GM21360 (cell line): ENCODE data around the gene XRN1.
A peak's percentile ranks its signal among the peaks of the same experiment; 100 is the strongest.
"Not testable (repeated sequence)": the region's sequence is repeated elsewhere in the genome, so short reads cannot be mapped to it uniquely, and the experiment has no call there.

Experiments
- ATAC-seq: cut with Tn5 transposase; IDR thresholded peaks from one replicate; pipeline ENCODE4 v1.9.1; 2021; ENCODE audit warnings: mild to moderate bottlenecking, moderate library complexity; ENCODE audit not compliant: unreplicated experiment

XRN1 gene

DNA sequence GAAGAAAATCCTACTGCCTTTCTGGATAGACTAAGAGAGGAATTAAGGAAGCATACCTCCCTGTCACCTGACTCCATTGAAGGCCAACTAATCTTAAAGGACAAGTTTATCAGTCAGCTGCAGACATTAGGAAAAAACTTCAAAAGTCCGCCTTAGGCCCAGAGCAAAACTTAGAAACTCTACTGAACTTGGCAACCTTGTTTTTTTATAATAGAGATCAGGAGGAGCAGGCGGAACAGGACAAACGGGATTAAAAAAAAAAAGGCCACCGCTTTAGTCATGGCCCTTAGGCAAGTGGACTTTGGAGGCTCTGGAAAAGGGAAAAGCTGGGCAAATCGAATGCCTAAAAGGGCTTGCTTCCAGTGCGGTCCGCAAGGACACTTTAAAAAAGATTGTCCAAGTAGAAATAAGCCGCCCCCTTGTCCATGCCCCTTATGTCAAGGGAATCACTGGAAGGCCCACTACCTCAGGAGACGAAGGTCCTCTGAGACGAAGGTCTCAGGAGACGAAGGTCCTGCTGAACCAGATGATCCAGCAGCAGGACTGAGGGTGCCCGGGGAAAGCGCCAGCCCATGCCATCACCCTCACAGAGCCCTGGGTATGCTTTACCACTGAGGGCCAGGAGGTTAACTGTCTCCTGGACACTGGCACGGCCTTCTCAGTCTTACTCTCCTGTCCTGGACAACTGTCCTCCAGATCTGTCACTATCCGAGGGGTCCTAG lies 8.2 kb downstream of the XRN1 start:
- ATAC-seq = not testable (repeated sequence)

GRCh38 chr3:142438096-142438495 lies 9.7 kb downstream of the XRN1 start:
- ATAC-seq = not testable (repeated sequence)

DNA sequence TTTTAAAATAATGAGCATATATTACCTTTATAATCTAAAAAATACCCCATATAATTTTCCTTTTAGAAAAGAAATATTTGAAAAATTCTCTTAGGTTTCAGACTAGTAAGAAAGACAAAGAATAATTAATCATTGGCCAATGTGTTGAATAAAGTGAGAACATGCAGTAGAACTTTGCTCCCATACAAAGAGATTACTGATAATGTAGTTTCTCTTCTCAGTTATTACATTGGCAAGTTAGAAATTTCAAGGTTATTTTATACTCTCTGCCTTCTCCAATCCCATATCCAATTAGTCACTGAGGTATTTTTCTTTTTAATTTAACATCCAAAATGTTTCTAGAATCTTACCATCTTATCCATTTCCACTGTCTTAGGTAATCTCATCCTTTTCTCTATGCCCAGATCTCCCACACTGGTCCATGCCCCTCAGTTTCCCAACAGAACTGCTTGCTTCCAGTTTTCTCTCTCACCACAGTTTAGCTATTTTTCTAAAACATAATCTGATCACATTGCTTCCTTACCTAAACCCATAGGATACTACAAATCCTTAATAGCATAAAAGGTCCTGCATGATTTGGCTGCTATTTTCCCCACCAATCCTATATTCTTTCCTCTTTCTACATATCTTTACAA lies 10.8 kb downstream of the XRN1 start:
- no peak for ATAC-seq

DNA sequence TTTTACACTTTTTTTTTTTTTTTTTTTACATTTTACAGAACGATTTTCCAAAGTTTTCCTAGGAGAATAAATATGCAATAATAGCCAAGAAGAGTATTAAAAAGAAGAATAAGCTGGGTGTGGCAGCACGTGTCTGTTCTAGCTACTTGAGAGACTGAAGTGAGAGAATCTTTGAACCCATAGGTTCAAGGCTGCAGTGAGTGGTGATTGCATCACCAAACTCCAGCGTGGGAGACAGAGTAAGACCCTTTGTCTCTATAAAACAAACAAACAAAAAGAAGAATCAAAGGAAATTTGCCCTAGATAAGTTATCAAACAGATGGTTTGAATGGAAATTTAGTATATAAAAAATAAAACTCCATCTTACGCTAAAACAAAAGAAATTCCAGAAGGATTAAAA lies 13.3 kb downstream of the XRN1 start:
- ATAC-seq = no peak

DNA sequence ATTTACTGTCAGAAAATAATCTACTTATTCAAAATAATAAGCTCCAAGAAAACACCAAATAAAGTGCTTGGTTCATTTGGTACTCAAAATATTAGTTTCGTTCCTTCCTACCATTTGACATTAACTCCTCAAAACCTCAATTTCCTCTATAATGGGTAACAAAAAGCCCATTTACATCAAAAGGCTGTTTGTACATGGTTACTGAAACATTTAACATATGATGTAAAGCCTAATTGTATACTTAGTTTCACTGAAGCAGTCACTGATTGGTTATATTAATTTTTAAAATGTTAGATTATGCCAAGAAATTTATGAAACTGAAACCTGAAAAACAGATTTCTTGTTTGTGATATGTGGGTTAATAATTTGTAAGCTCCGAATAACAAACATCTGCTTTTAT lies 14.7 kb downstream of the XRN1 start:
- ATAC-seq = no peak

DNA sequence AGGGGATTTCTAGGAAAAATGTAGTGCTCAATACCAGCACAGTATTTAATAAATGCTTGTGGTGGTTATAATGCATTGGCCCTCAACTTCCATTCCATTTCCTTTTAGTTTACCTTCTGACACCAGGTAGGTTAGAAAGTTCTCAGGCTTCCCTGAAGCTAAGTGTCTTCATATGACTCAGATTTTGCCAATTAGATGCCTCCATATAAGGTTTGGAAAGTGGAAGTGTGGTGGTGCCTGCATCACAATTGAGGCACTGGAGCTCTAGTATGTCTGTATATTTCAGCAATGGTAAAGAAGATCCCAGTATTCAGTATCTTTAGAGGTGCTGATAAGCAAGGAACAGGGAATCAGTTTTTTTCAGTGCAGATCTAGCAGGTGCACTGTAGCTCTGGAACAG lies 18.3 kb downstream of the XRN1 start:
- no peak for ATAC-seq

- no peak for ATAC-seq
Measured at GRCh38 chr3:142424754-142425153, 23.1 kb downstream of the XRN1 start.

DNA sequence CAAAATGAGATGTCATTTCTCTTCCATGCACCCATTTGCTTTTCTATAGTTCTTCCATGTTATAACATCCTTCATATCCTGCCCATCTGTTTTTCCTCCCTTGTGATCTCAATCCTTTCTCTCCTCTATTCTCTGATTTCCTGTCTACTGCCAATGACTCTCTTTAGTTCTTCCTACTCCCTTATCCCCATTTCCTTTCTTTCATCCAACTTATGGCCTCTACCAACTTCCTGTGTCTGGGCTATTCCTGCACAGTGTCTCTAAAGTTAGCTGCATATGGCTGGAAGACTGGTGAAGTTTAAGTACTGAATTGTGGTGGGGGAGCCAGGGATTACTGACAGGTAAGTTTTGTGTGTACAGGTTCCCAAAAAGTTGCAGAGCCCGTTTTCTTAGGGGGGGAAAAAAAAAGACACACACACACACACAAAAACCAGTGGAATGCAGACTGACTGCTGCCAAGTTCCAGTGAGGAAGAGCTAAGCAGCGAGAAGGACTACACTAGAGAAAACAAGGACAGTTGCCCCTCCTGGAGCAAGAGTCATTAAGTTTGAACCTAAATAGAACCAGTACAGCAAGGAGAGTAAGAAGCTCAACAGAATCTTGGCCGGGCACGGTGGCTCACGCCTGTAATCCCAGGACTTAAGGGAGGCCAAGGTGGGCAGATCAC lies 28.8 kb downstream of the XRN1 start:
- no peak for ATAC-seq

DNA sequence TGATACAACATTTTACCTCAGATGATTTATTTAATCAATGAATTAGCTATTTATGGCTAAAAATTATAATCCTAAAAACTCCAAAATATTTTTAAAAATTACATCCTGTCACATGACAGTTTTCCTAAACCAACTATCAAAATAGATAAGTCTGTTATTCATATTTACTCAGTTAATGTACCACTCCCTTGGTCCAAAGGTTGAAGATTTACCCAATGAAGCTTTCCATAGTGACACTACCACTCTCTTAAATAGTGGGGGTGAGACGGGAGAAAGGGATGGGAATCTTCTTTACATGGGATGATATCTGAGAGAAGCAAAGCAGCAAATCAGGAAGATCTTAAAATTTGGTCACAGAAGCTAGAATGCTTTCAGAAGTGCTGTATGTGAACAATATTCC lies 30.5 kb downstream of the XRN1 start:
- no peak for ATAC-seq

DNA sequence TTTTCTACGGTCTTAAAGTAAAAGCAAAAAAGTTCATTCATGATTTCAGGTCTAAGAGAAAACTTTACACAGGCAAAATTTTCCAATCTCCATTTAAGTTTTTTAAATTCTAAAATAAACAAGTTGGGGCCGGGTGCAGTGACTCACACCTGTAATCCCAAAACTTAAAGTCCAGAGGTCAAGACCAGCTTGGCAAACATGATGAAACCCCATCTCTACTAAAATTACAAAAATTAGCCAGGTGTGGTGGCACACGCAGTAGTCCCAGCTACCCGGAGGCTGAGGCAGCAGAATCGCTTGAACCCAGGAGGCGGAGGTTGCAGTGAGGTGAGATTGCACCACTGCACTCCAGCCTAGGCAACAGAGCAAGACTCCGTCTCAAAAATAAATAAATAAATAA lies 47.3 kb downstream of the XRN1 start:
- not testable (repeated sequence) for ATAC-seq

DNA sequence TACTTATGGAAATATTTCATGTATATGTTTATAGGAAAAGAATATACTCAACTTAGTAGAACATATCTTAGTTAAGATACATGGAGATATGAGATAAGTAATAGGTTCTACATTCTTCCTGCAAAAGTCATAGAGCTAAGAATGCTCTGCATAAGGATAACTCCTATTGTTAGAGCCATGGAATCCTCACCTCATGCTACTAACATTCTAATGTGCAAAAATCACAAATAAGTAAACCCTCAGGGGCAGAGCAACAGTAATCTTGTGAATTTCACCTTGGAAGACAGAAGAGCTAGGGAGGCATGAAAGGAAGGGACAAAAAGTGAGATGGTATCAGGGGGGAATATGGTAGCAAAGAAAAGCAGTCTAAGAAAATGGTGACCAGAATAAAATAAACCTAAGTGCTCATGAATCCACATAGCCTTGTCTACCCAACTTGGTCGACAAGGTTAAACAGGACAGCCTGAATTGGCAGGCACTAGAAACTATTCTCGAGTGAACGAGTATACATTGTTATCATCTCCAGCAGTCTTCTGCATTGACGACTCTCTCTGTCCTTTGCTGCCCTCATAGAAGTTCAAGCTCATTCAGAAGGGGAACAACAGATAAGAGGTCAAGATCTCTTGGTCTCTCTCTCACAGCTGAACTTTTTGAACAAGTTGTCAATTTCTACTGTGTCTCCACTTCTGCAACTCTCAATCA lies 52.8 kb downstream of the XRN1 start:
- ATAC-seq = no peak

GRCh38 chr3:142385078-142385477 lies 62.8 kb downstream of the XRN1 start:
- ATAC-seq = no peak

DNA sequence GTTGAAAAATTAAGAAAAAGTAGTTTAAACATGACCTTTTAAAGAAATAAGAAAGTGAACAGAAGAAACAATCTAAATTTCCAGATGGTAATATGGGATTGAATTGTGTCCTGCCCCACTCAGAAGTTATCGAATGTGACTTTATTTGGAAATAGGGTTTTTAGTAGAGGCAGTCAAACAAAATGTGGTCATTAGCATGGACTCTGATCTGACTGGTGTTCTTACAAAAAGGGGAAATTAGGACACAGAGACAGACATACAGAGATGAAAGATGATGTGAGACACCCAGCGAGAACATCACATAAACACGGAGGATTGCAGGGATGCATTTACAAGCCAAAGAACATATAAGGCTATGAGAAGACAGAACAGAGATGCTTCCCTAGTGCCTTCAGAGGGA lies 73.2 kb downstream of the XRN1 start:
- no peak for ATAC-seq

- not testable (repeated sequence) for ATAC-seq
Measured at GRCh38 chr3:142369576-142369975, 78.3 kb downstream of the XRN1 start.

- no peak for ATAC-seq
Measured at GRCh38 chr3:142366434-142366833, 81.4 kb downstream of the XRN1 start.

DNA sequence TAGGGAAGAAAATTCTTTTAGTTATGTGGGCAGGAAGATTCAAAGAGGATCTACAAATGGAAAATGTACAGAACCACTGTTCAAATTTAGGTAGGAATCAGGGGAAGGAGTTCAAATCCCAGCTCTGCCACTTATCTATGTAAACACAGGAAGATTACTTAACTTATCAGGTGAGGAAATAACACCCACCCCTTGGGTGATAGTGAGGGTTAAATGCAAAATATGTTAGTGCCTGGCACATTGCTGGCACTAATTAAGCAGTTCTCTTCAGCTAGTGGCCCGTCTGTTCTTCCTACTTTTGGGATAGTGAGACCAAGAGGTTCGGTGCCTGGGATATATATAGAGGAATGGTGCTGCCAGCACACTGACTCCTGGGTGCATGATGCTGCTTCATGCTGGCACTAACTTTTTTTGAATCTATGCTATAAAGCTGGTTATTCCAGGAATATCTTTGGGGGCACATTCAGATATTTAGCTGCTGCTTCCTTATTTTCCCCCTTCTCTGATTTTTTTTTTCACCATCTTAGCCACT lies 83.8 kb downstream of the XRN1 start:
- ATAC-seq = no peak

GRCh38 chr3:142363433-142363832 lies 84.4 kb downstream of the XRN1 start:
- not testable (repeated sequence) for ATAC-seq

- ATAC-seq = no peak
Measured at GRCh38 chr3:142359367-142359766, 88.5 kb downstream of the XRN1 start.

- peak; percentile 74 for ATAC-seq
Measured at GRCh38 chr3:142356818-142357217, 91.0 kb downstream of the XRN1 start.

DNA sequence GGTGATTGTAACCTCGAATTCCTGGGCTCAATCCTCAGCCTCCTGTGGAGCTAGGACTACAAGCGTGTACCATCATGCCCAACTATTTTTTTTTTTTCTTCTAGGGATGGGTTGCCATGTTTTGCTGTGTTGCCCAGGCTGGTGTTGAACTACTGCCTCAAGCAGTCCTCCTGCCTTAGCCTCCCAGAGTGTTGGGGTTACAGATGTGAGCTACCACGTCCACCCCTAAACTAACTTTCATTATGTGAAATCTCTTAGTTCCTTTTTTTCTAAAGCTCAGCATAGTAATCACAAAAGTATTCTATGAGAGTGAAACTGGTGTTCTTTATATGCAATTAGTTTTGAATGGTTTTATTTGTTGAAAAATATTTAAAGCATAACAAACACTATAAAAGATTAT lies 92.1 kb downstream of the XRN1 start:
- ATAC-seq = no peak

- ATAC-seq = no peak
Measured at GRCh38 chr3:142354076-142354475, 93.8 kb downstream of the XRN1 start.
